GM12875 (cell line): Measurements from ENCODE around the gene RTEL1.

Source experiments
- H3K4me3 ChIP-seq: one replicate; pipeline ENCODE4 v1.5.1; 2011; ENCODE audit warnings: low read depth, low read length, control low read depth
- CTCF ChIP-seq: IDR thresholded peaks from 2 replicates; pipeline ENCODE4 v1.5.1; 2011; ENCODE audit warnings: low read depth, mild to moderate bottlenecking, control low read depth, inconsistent platforms, low read length, moderate library complexity, borderline replicate concordance; ENCODE audit not compliant: insufficient read depth

The RTEL1 gene

GRCh38 chr20:63622732-63623131 is 35.4 kb upstream of the RTEL1 start:
- no peak for TF ChIP-seq CTCF
- H3K4me3 ChIP-seq: no peak overlapping the region

GRCh38 chr20:63624486-63624885 is 33.6 kb upstream of the RTEL1 start:
- no peak for TF ChIP-seq CTCF
- H3K4me3 ChIP-seq: no peak overlapping the region

- H3K4me3 ChIP-seq: peak overlapping the region; percentile 57
- TF ChIP-seq CTCF: no peak
Measured at GRCh38 chr20:63625771-63626423, 32.2 kb upstream of the RTEL1 start.

DNA sequence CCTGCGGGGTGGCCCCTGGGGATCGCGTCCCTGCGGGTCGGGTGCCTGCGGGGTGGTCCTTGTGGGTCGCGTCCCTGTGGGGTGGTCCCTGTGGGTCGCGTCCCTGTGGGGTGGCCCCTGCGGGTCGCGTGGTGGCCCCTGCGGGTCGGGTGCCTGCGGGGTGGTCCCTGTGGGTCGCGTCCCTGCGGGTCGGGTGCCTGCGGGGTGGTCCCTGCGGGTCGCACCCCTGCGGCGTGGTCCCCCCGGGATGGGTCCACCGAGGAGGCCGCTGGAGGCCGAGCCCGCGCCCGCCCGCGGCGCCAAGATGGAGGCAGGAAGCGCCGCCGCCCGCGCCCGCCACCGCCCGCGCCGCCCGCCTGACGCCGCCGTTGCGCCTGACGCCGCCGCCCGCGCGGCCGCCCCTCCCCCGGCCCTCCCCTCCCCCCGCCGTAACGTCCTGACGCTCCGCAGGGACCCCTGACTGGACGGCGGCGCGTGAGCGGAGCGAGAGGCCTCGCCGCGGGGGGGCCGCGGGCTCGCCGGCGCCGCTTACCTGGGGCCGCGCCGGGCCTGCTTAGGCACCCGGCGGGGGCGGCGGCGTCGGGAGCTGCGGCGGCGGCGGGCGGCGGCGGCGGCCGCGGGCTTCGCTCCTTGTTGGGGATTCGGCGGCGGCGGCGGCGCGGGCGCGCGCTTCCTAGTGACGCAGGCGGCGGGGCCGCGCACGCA is 31.5 kb upstream of the RTEL1 start, which contains the start of gene GMEB2:
GMEB2 (minus strand) TSS at position 678 of the 705 bp plus-strand sequence. CDS start 7,704 bp downstream, outside the sequence.
- TF ChIP-seq CTCF: no peak
- peak within 1 kb of the TSS; percentile 95 for H3K4me3 ChIP-seq

GRCh38 chr20:63627129-63627750 is 30.9 kb upstream of the RTEL1 start:
- no peak for TF ChIP-seq CTCF
- peak overlapping the region; percentile 95 for H3K4me3 ChIP-seq

- TF ChIP-seq CTCF: no peak
- H3K4me3 ChIP-seq: peak overlapping the region; percentile 95
Measured at GRCh38 chr20:63627751-63628245, 30.3 kb upstream of the RTEL1 start.
